Endothelial cell of umbilical vein (primary cell): Measurements from ENCODE around the gene LYVE1. TPM values are rescaled to one million over a fixed set of nuclear protein-coding genes. Genes with fewer than 3 reads are reported as not detected.

Source experiments
- BruUV-seq: library from RNA; stranded (reverse); fragments of 400-500 nt; replicated peaks from 2 replicates; lab custom pipeline; 2021; lab: Mats Ljungman, UMichigan
- CTCF ChIA-PET: fragments of 300-600, 350-600 bp; sonication (Branson Sonifier 250); formaldehyde crosslinking; loops from one replicate; lab custom pipeline; 2021; ENCODE audit warnings: antibody characterized with exemption, inconsistent platforms; lab: Charles Lee
- POLR2A ChIA-PET: fragments of 300-600, 350-600 bp; sonication (Branson Sonifier 250); formaldehyde crosslinking; loops from one replicate; lab custom pipeline; 2021; ENCODE audit warnings: antibody characterized with exemption, inconsistent platforms; lab: Charles Lee
- DNase-seq: peaks from one replicate; pipeline ENCODE4 v3.0.0-alpha.2; 2011; ENCODE audit warnings: low read depth, low spot score
- FAIRE-seq: peaks from 2 replicates; lab custom pipeline; 2011; peaks lifted over from hg19 to GRCh38; lab: Jason Lieb, UNC
- H2AFZ ChIP-seq: 2 replicates; pipeline ENCODE4 v1.6.0; 2012; ENCODE audit warnings: low read depth, low read length, control low read depth, inconsistent platforms
- H3K27ac ChIP-seq: 2 replicates; pipeline ENCODE4 v1.5.1; 2011; ENCODE audit warnings: low read depth, mild to moderate bottlenecking, control low read depth, low read length, moderate library complexity; ENCODE audit not compliant: insufficient read depth
- H3K27me3 ChIP-seq, 2 experiments: 2 replicates each; pipeline versions ENCODE4 v1.6.0 to v1.6.1; 2011; ENCODE audit warnings: low read length in 2 of 2, mixed read lengths in 1 of 2; ENCODE audit not compliant: control insufficient read depth in 2 of 2, insufficient read depth in 2 of 2
- H3K36me3 ChIP-seq, 2 experiments: 2 replicates in 1 of 2; 3 replicates in 1 of 2; pipeline ENCODE4 v1.5.1; 2011; ENCODE audit warnings: low read length in 2 of 2, mild to moderate bottlenecking in 1 of 2, moderate library complexity in 1 of 2; ENCODE audit not compliant: control insufficient read depth in 2 of 2, insufficient read depth in 2 of 2; ENCODE audit errors: extremely low read depth in 1 of 2
- H3K4me1 ChIP-seq: 3 replicates; pipeline ENCODE4 v1.5.1; 2011; ENCODE audit warnings: mild to moderate bottlenecking, low read length; ENCODE audit not compliant: control insufficient read depth, insufficient read depth; ENCODE audit errors: extremely low read depth
- H3K4me2 ChIP-seq: 2 replicates; pipeline ENCODE4 v1.6.1; 2011; ENCODE audit warnings: low read length, control low read depth, mixed read lengths; ENCODE audit not compliant: insufficient read depth
- H3K4me3 ChIP-seq, 3 experiments: fragments of 200-600 bp in 1 of 3; sonication (generic), shearing (Covaris generic) in 1 of 3; replicated peaks in 1 of 3; 2 replicates each; pipeline ENCODE4 v1.5.1; 2011 to 2016; ENCODE audit warnings: control low read depth in 3 of 3, low read length in 3 of 3, mild to moderate bottlenecking in 2 of 3, inconsistent platforms in 1 of 3, low read depth in 1 of 3, moderate library complexity in 1 of 3; ENCODE audit not compliant: insufficient read depth in 1 of 3
- H3K79me2 ChIP-seq: 2 replicates; pipeline ENCODE4 v1.6.0; 2012; ENCODE audit warnings: low read length, inconsistent platforms; ENCODE audit not compliant: control insufficient read depth, insufficient read depth
- H3K9ac ChIP-seq: replicated peaks from 2 replicates; pipeline ENCODE3; 2011; ENCODE audit warnings: low read length, control low read depth; ENCODE audit not compliant: insufficient read depth; ENCODE audit errors: extremely low read depth
- H3K9me1 ChIP-seq: replicated peaks from 3 replicates; pipeline ENCODE4 v1.6.0; 2011; ENCODE audit warnings: mild to moderate bottlenecking, low read length; ENCODE audit not compliant: control insufficient read depth, insufficient read depth; ENCODE audit errors: extremely low read depth
- H3K9me3 ChIP-seq: replicated peaks from 2 replicates; pipeline ENCODE4 v1.5.1; 2012; ENCODE audit warnings: low read length, inconsistent platforms; ENCODE audit not compliant: control insufficient read depth, insufficient read depth
- H4K20me1 ChIP-seq: replicated peaks from 2 replicates; pipeline ENCODE3; 2011; ENCODE audit warnings: mild to moderate bottlenecking, low read length; ENCODE audit not compliant: control insufficient read depth, insufficient read depth; ENCODE audit errors: extremely low read depth
- EZH2 ChIP-seq: IDR thresholded peaks from 2 replicates; pipeline ENCODE4 v1.6.1; 2012; ENCODE audit warnings: borderline replicate concordance, low read depth, mild to moderate bottlenecking, moderate library complexity, low read length, inconsistent platforms; ENCODE audit not compliant: severe bottlenecking
- FOS ChIP-seq: IDR thresholded peaks from 2 replicates; pipeline ENCODE4 v1.6.1; 2011; ENCODE audit warnings: mild to moderate bottlenecking, low read length, moderate library complexity, borderline replicate concordance; ENCODE audit not compliant: insufficient read depth
- JUN ChIP-seq: IDR thresholded peaks from 2 replicates; pipeline ENCODE4 v1.6.1; 2011; ENCODE audit warnings: borderline replicate concordance, low read depth; ENCODE audit not compliant: insufficient read length, insufficient read depth
- MYC ChIP-seq: IDR thresholded peaks from one replicate; pipeline ENCODE4 v1.6.1; 2011; ENCODE audit warnings: mild to moderate bottlenecking, low read depth, low read length
- POLR2A ChIP-seq: IDR thresholded peaks from 2 replicates; pipeline ENCODE4 v1.6.1; 2012; ENCODE audit warnings: low read depth, mild to moderate bottlenecking, control low read depth, low read length
- POLR2AphosphoS5 ChIP-seq: IDR thresholded peaks from 2 replicates; pipeline ENCODE4 v1.6.1; 2012; ENCODE audit warnings: low read depth, mild to moderate bottlenecking, control low read depth, low read length, moderate library complexity; ENCODE audit not compliant: insufficient read depth
- dilution Hi-C: fragments of 300-500 bp; cut with MboI; formaldehyde crosslinking; loops from one replicate; pipeline ENCODE4 v1.15.0; 2019; ENCODE audit warnings: low sequenced_read_pairs; ENCODE audit not compliant: extremely low pct_ligation_motif_present
- intact Hi-C: fragments of 100-400 bp; cut with micrococcal nuclease; formaldehyde crosslinking; loops from one replicate; pipeline ENCODE4 v1.10.0; 2022
- polyA plus RNA-seq, 4 experiments: library from polyadenylated mRNA; depleted of rRNA in 3 of 4; stranded (reverse) in 3 of 4; unstranded in 1 of 4; fragments of >200 nt; gene quantifications; 2 replicates each; pipeline versions ENCODE4 v1.2.1 to v1.2.3, GENCODE V29; 2011 to 2012; ENCODE audit warnings: missing spikeins in 1 of 4
- total RNA-seq: library from RNA; stranded (reverse); gene quantifications from 2 replicates; pipeline ENCODE4 v1.2.3, GENCODE V29; 2021
- TF ChIP-seq, protein P1 (sequence below): IDR thresholded peaks from 2 replicates; pipeline ENCODE4 v1.6.1; 2011; ENCODE audit not compliant: insufficient read depth, insufficient read length
- TF ChIP-seq, protein P2 (sequence below), 2 donors: IDR thresholded peaks; 1 replicate in 1 of 2; 2 replicates in 1 of 2; pipeline ENCODE4 v1.5.1; 2011; ENCODE audit warnings: low read length in 2 of 2, mild to moderate bottlenecking in 2 of 2, moderate library complexity in 2 of 2, control low read depth in 1 of 2, inconsistent platforms in 1 of 2, low read depth in 1 of 2; ENCODE audit not compliant: insufficient read depth in 1 of 2; ENCODE audit errors: extremely low read depth in 1 of 2

The LYVE1 gene
- total and polyA plus RNA-seq, 2 donors (not counting 3 experiments of a cell fraction or from before 2014, with no cell fraction given) = 4.6 to 7.6 TPM

DNA sequence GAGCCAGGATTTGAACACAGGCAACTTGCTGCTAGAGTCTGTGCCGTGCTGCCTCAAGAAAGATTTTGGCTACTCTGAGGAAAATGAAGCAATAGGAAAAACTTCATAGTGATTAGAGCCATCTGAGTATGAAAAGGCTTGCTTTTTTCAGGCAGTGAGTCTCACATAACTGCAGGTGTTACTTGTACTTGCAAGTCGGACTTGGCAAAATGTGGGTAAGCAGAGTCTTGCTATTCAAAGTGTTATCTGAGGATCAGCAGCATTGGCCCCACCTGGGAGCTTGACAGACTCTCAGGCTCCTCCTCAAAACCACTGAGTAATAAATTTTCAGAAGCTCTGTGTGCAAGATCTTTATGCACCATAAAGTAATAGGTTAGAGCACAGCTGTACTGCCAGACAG lies 45.5 kb downstream of the LYVE1 start:
- Histone ChIP-seq H3K79me2 (no peaks in the 10 kb centered on the region), H3K36me3 (peaks cover 0 to 5% of the 10 kb centered on the region in 2 experiments), H4K20me1 (no peaks in the 10 kb centered on the region), H3K9me1 (no peaks in the 10 kb centered on the region), H3K27ac (no peak overlapping the region), H3K9me3 (no peaks in the 10 kb centered on the region), H3K9ac (no peak overlapping the region), H2AFZ (no peak overlapping the region), H3K27me3 (no peaks in the 10 kb centered on the region), H3K4me1 (peaks cover 56% of the 10 kb centered on the region), H3K4me2 (no peak overlapping the region), H3K4me3 (no peak overlapping the region)
- DNase-seq = peak; percentile 25
- intact Hi-C loops (no loop called here), dilution Hi-C loops (no loop called here)
- no peak for FAIRE-seq
- ChIA-PET CTCF (interaction anchor here (1.2 kb wide), 2 partner anchors 8 to 18 kb away, joined by 3 read pairs; partner anchors contain the start of gene RNF141), POLR2A (no interaction called here)
- BruUV-seq = no TSS peak
- TF ChIP-seq, protein P1, sequence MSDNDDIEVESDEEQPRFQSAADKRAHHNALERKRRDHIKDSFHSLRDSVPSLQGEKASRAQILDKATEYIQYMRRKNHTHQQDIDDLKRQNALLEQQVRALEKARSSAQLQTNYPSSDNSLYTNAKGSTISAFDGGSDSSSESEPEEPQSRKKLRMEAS = no peak
- TF ChIP-seq POLR2AphosphoS5 = no peak
- TF ChIP-seq EZH2 = no peak
- TF ChIP-seq JUN = no peak

DNA sequence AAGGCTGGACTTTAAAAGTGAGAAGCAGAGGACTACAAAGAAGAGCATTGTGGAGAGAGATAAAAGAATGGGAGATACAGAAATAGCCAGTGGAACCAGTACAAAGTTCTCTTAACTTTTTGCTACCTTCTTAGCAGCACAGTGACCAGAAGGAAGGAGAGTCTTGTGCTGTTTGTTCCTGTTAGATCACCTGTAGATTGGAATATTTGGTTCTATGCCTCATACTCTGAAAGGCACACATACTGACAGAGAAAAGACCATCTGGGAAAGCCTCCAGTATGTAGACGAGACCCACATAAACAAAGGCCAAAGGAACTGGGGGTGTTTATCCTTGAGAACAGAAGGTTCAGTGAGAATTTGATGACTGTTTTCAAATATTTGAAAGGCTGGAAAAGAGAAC lies 46.2 kb downstream of the LYVE1 start:
- Histone ChIP-seq H3K79me2 (no peaks in the 10 kb centered on the region), H3K4me2 (no peak overlapping the region), H3K27me3 (no peaks in the 10 kb centered on the region), H3K9me1 (no peaks in the 10 kb centered on the region), H3K36me3 (peaks cover 0 to 5% of the 10 kb centered on the region in 2 experiments), H3K27ac (no peak overlapping the region), H4K20me1 (no peaks in the 10 kb centered on the region), H3K9ac (no peak overlapping the region), H3K4me1 (peaks cover 50% of the 10 kb centered on the region), H3K4me3 (no peak overlapping the region), H2AFZ (no peak overlapping the region), H3K9me3 (no peaks in the 10 kb centered on the region)
- POLR2A ChIA-PET = no interaction called here
- DNase-seq (peak; percentile 54), FAIRE-seq (no peak)
- CTCF ChIA-PET = no interaction called here
- TF ChIP-seq POLR2AphosphoS5 (no peak), POLR2A (no peak), EZH2 (no peak), FOS (no peak), MYC (no peak), JUN (no peak)
- TF ChIP-seq, protein P2, sequence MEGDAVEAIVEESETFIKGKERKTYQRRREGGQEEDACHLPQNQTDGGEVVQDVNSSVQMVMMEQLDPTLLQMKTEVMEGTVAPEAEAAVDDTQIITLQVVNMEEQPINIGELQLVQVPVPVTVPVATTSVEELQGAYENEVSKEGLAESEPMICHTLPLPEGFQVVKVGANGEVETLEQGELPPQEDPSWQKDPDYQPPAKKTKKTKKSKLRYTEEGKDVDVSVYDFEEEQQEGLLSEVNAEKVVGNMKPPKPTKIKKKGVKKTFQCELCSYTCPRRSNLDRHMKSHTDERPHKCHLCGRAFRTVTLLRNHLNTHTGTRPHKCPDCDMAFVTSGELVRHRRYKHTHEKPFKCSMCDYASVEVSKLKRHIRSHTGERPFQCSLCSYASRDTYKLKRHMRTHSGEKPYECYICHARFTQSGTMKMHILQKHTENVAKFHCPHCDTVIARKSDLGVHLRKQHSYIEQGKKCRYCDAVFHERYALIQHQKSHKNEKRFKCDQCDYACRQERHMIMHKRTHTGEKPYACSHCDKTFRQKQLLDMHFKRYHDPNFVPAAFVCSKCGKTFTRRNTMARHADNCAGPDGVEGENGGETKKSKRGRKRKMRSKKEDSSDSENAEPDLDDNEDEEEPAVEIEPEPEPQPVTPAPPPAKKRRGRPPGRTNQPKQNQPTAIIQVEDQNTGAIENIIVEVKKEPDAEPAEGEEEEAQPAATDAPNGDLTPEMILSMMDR (IDR thresholded peaks at IDR 0.05; ENCODE audit: extremely low read depth in 1 of 2, insufficient read depth in 1 of 2, low read depth in 1 of 2, low read length in 2 of 2) = no peak
- TF ChIP-seq, protein P1 = no peak
- dilution Hi-C loops = no loop called here
- no TSS peak for BruUV-seq
- intact Hi-C loops = no loop called here
